Activated naive CD8-positive, alpha-beta T cell treated with anti-CD3 and anti-CD28 coated beads, Interleukin-2, amount 10 ng/mL, durations not matched to agents 7 days and 5 days (primary cell): Measurements from ENCODE around the gene THAP3. TPM values are rescaled to one million over a fixed set of nuclear protein-coding genes. Genes with fewer than 3 reads are reported as not detected.
"Not testable (repeated sequence)": the region's sequence is repeated elsewhere in the genome, so short reads cannot be mapped to it uniquely, and the experiment has no call there.

Experiments
- ATAC-seq: fragments of 150-1000 bp; cut with Tn5 transposase; one replicate; pipeline ENCODE4 v1.10.0; 2021; ENCODE audit warnings: low read depth, moderate library complexity
- POLR2A ChIA-PET: fragments of 350-600 bp; sonication (Branson Sonifier 250); formaldehyde crosslinking; loops from one replicate; lab custom pipeline; 2021; ENCODE audit warnings: antibody characterized with exemption; lab: Charles Lee
- DNase-seq: peaks from one replicate; pipeline ENCODE4 v3.0.0; 2021
- H3K27ac Mint-ChIP-seq: one replicate; pipeline ENCODE4 v1.8.0; 2022; ENCODE audit warnings: mild to moderate bottlenecking, mixed read lengths
- H3K27me3 Mint-ChIP-seq: one replicate; pipeline ENCODE4 v1.8.0; 2022; ENCODE audit warnings: mild to moderate bottlenecking, moderate library complexity, mixed read lengths
- H3K36me3 Mint-ChIP-seq: one replicate; pipeline ENCODE4 v1.8.0; 2021; ENCODE audit warnings: mild to moderate bottlenecking, mixed read lengths
- H3K4me1 Mint-ChIP-seq: one replicate; pipeline ENCODE4 v1.8.0; 2021; ENCODE audit warnings: mixed read lengths
- H3K4me3 Mint-ChIP-seq: one replicate; pipeline ENCODE4 v1.8.0; 2022; ENCODE audit warnings: mild to moderate bottlenecking, moderate library complexity, mixed read lengths
- H3K9me3 Mint-ChIP-seq: one replicate; pipeline ENCODE4 v1.8.0; 2021; ENCODE audit warnings: mixed read lengths
- total RNA-seq, 2 experiments: library from RNA; stranded (reverse); gene quantifications; one replicate each; pipeline ENCODE4 v1.2.3, GENCODE V29; 2021

The THAP3 gene
- total RNA-seq, 2 experiments from 2014 or later, result 21.5 to 25.4 TPM

DNA sequence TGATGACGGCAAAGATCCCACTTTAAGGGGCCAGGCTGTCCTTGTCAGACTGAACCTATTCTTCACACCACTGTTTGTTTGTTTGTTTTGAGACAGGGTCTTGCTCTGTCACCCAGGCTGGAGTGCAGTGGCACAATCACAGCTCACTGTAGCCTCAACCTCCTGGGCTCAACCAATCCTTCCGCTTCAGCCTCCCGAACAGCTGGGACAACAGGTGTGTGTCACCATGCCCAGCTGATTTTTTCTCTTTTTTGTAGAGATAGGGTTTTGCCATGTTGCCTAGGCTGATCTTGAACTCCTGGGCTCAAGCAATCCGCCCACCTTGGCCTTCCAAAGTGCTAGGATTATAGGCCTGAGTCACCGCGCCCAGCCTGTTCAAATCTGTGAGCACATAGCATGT is 12.1 kb downstream of the THAP3 start:
- POLR2A ChIA-PET, result interaction anchor here (0.6 kb wide), 1 partner anchor 243 kb away, joined by 3 read pairs; no protein-coding TSS in a partner anchor
- DNase-seq, H3K27me3 Mint-ChIP-seq: not testable (repeated sequence)

GRCh38 chr1:6637770-6638169 is 13.1 kb downstream of the THAP3 start:
- Mint-ChIP-seq H3K27me3 (no peaks in the 10 kb centered on the region), H3K36me3 (peaks cover 5% of the 10 kb centered on the region), H3K4me3 (no peak overlapping the region), H3K4me1 (no peaks in the 10 kb centered on the region), H3K9me3 (no peaks in the 10 kb centered on the region), H3K27ac (no peak overlapping the region)
- no peak for DNase-seq
- POLR2A ChIA-PET, result no interaction called here
- no peak for ATAC-seq

More for the DNA sequence above, 12.1 kb downstream of the THAP3 start:
- not testable (repeated sequence) for H3K27ac Mint-ChIP-seq, H3K4me3 Mint-ChIP-seq, H3K9me3 Mint-ChIP-seq, H3K36me3 Mint-ChIP-seq, ATAC-seq, H3K4me1 Mint-ChIP-seq

- ATAC-seq (no peak), DNase-seq (no peak)
- no peak overlapping the region for H3K4me3 Mint-ChIP-seq
- no peaks in the 10 kb centered on the region for H3K9me3 Mint-ChIP-seq
- POLR2A ChIA-PET, result interaction anchor here (0.6 kb wide), 1 partner anchor 44 kb away, joined by 5 read pairs; no protein-coding TSS in a partner anchor
- peaks cover 7% of the 10 kb centered on the region for H3K36me3 Mint-ChIP-seq
- H3K27me3 Mint-ChIP-seq, result no peaks in the 10 kb centered on the region
- H3K27ac Mint-ChIP-seq, result no peak overlapping the region
- H3K4me1 Mint-ChIP-seq, result no peaks in the 10 kb centered on the region
These were observed 13.6 kb downstream of the THAP3 start for GRCh38 chr1:6638226-6638625.

DNA sequence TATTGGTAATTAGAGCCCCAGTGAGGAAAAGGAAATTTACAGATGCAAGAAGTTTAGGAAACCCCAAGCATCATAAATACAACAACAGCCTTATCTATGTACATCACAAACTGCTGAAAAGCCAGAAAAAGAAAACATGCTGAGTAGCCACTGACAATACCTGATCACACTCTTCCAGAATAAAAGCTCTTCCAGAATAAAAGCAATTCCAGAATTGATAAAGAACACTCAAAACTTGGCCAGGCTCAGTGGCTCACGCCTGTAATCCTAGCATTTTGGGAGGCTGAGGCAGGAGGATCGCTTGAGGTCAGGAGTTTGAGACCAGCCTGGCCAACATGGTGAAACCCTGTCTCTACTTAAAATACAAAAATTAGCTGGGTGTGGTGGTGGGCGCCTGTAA is 16.2 kb downstream of the THAP3 start:
- POLR2A ChIA-PET, result interaction anchor here (0.7 kb wide), 1 partner anchor 177 kb away, joined by 3 read pairs; no protein-coding TSS in a partner anchor
- H3K4me3 Mint-ChIP-seq, result not testable (repeated sequence)

DNA sequence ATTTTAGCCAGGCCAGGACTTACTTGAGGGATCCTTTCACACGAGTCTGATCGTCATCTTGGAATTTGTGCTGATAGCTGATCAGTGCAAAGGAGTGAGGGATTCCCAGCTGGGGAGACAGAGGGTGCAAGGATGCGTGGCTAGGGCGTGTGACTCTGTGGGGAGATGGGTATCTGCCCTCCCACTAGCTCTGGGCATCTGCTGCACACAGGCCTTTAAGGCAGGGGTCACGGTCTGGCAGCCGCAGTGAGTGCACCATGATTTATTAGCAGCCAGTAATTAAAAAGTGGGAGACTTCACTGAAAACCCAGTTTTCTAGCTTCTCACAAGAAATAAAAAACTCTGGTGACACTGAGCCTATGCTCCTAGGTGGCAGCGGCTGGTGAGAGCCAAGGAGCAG is 20.4 kb downstream of the THAP3 start:
- DNase-seq (no peak), ATAC-seq (no peak)
- H3K4me1 Mint-ChIP-seq, result peaks cover 2% of the 10 kb centered on the region
- no peaks in the 10 kb centered on the region for H3K9me3 Mint-ChIP-seq
- no peaks in the 10 kb centered on the region for H3K27me3 Mint-ChIP-seq
- no peak overlapping the region for H3K4me3 Mint-ChIP-seq
- H3K27ac Mint-ChIP-seq, result no peak overlapping the region
- POLR2A ChIA-PET, result interaction anchor here (1.2 kb wide), 1 partner anchor 43 kb away, joined by 3 read pairs; the partner anchor contains the start of gene KLHL21
- peaks cover 2% of the 10 kb centered on the region for H3K36me3 Mint-ChIP-seq

More for the DNA sequence above, 16.2 kb downstream of the THAP3 start:
- H3K9me3 Mint-ChIP-seq, H3K27me3 Mint-ChIP-seq, ATAC-seq, H3K4me1 Mint-ChIP-seq, H3K27ac Mint-ChIP-seq, H3K36me3 Mint-ChIP-seq, DNase-seq: not testable (repeated sequence)

- H3K4me3 Mint-ChIP-seq, result no peak overlapping the region
- peaks cover 2% of the 10 kb centered on the region for H3K36me3 Mint-ChIP-seq
- POLR2A ChIA-PET, result no interaction called here
- H3K27ac Mint-ChIP-seq, result no peak overlapping the region
- H3K9me3 Mint-ChIP-seq, result no peaks in the 10 kb centered on the region
- H3K4me1 Mint-ChIP-seq, result peaks cover 2% of the 10 kb centered on the region
- H3K27me3 Mint-ChIP-seq, result no peaks in the 10 kb centered on the region
- ATAC-seq, result peak; percentile 62
- no peak for DNase-seq
These were observed 22.0 kb downstream of the THAP3 start for GRCh38 chr1:6646499-6647148.

- DNase-seq (no peak), ATAC-seq (no peak)
- Mint-ChIP-seq H3K9me3 (no peaks in the 10 kb centered on the region), H3K36me3 (no peaks in the 10 kb centered on the region), H3K4me1 (peaks cover 2% of the 10 kb centered on the region), H3K27ac (no peak overlapping the region), H3K27me3 (no peaks in the 10 kb centered on the region), H3K4me3 (no peak overlapping the region)
- POLR2A ChIA-PET, result no interaction called here
These were observed 23.9 kb downstream of the THAP3 start for GRCh38 chr1:6648556-6648955.

- Mint-ChIP-seq H3K27ac (no peak overlapping the region), H3K4me1 (peaks cover 2% of the 10 kb centered on the region), H3K36me3 (no peaks in the 10 kb centered on the region), H3K4me3 (no peak overlapping the region), H3K9me3 (no peaks in the 10 kb centered on the region), H3K27me3 (no peaks in the 10 kb centered on the region)
- POLR2A ChIA-PET, result interaction anchor here (0.6 kb wide), 1 partner anchor 159 kb away, joined by 8 read pairs; no protein-coding TSS in a partner anchor
- DNase-seq (no peak), ATAC-seq (no peak)
These were observed 27.2 kb downstream of the THAP3 start for GRCh38 chr1:6651909-6652308.

DNA sequence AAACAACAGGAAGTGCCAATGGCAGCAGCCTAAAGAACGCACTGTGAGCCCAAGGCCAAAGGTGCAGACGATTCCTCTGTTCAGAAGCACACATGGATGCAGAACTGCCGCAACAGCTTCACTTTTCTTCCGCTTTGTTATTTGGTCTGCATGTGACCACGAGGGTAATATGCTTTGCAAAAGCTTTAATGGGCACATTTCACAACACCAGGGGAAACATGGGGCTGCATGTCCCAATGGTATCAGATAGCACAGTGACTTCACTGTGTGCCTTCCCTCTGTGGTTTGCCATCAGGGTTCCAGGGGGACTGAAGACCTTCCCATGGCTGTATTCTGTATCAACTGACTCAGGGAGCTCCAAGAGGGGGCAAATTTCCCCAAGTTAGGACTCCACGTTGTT is 28.3 kb downstream of the THAP3 start:
- Mint-ChIP-seq H3K4me3 (no peak overlapping the region), H3K4me1 (peaks cover 5% of the 10 kb centered on the region), H3K9me3 (no peaks in the 10 kb centered on the region), H3K27me3 (no peaks in the 10 kb centered on the region), H3K27ac (no peak overlapping the region), H3K36me3 (no peaks in the 10 kb centered on the region)
- ATAC-seq (no peak), DNase-seq (no peak)
- POLR2A ChIA-PET, result no interaction called here

- Mint-ChIP-seq H3K36me3 (no peaks in the 10 kb centered on the region), H3K27ac (no peak overlapping the region), H3K27me3 (no peaks in the 10 kb centered on the region), H3K4me3 (no peak overlapping the region), H3K4me1 (peaks cover 5% of the 10 kb centered on the region), H3K9me3 (no peaks in the 10 kb centered on the region)
- POLR2A ChIA-PET, result no interaction called here
- ATAC-seq (no peak), DNase-seq (no peak)
These were observed 29.0 kb downstream of the THAP3 start for GRCh38 chr1:6653436-6654290.

DNA sequence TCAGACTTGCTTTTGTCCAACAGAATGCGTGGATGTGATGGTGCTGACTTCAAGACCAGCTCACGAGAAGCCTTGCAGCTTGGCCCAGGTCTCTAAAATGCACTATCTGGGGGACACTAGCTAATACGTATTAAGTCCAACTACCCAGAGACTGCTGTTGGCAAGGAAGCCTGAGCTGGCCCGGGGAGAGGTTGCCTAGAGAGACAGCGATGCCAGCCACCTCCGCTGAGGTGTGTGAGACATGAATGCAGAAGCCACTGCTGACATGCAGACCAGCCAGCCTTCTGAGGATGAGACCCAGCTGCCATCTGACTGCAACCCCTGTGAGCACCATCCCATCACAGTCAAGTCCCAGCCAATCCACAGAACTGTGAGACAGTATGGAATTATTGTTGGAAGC is 32.5 kb downstream of the THAP3 start:
- Mint-ChIP-seq H3K4me1 (peaks cover 7% of the 10 kb centered on the region), H3K4me3 (no peak overlapping the region), H3K36me3 (peaks cover 2% of the 10 kb centered on the region), H3K27me3 (no peaks in the 10 kb centered on the region), H3K27ac (no peak overlapping the region), H3K9me3 (no peaks in the 10 kb centered on the region)
- ATAC-seq, result no peak
- POLR2A ChIA-PET, result no interaction called here
- DNase-seq, result no peak

DNA sequence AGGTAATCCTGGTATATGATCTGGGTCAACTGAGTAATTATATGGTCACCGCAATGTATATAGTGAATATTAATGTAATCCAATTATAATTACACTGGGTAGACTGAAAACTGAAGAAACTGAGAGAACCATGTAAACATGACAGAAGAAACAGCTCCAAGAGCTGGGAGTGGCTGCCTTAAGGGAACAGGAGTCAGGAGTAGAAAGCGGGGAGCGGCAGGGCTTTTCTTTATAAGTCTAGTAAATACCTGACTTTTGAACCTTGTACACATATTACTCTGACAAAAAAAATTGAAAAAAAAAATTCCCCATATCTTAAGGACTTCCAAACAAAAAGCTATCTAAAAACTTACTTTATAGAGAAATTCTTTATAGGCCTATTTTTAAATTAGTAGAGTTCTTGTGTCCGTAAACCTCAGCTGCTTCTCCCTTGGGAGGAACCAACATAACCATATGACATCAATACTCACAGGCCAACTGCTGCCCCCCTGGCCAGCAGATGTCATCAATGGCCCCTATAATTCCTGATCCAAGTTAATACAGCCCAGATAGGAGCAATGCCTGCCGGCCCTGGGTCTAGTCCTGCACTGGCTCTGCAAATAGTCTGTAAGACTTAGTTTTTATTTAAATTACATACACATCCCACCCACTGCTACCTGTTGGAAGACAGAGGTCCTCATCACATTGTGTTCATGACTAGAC is 33.8 kb downstream of the THAP3 start:
- no peaks in the 10 kb centered on the region for H3K9me3 Mint-ChIP-seq
- no peaks in the 10 kb centered on the region for H3K27me3 Mint-ChIP-seq
- no peak overlapping the region for H3K27ac Mint-ChIP-seq
- H3K36me3 Mint-ChIP-seq, result peaks cover 2% of the 10 kb centered on the region
- peaks cover 7% of the 10 kb centered on the region for H3K4me1 Mint-ChIP-seq
- no peak overlapping the region for H3K4me3 Mint-ChIP-seq
- ATAC-seq (no peak), DNase-seq (no peak)
- POLR2A ChIA-PET, result no interaction called here

GRCh38 chr1:6660415-6661049 is 35.9 kb downstream of the THAP3 start:
- peaks cover 2% of the 10 kb centered on the region for H3K36me3 Mint-ChIP-seq
- ATAC-seq (no peak), DNase-seq (no peak)
- POLR2A ChIA-PET, result no interaction called here
- H3K4me3 Mint-ChIP-seq, result no peak overlapping the region
- H3K27ac Mint-ChIP-seq, result no peak overlapping the region
- H3K4me1 Mint-ChIP-seq, result peaks cover 7% of the 10 kb centered on the region
- no peaks in the 10 kb centered on the region for H3K9me3 Mint-ChIP-seq
- H3K27me3 Mint-ChIP-seq, result no peaks in the 10 kb centered on the region
